Muscle layer of duodenum (tissue), 2 donors: Measurements from ENCODE around the gene DTX1.

Experiments
- H3K27ac ChIP-seq: one replicate; pipeline ENCODE4 v1.7.0; 2013; ENCODE audit warnings: mild to moderate bottlenecking, low read length
- H3K27me3 ChIP-seq: one replicate; pipeline ENCODE4 v1.7.0; 2013; ENCODE audit warnings: low read depth, mild to moderate bottlenecking, control low read depth, low read length
- H3K36me3 ChIP-seq, 2 donors: one replicate each; pipeline ENCODE4 v1.7.0; 2013; ENCODE audit warnings: low read length in 2 of 2, control low read depth in 1 of 2, mild to moderate bottlenecking in 1 of 2; ENCODE audit not compliant: insufficient read depth in 2 of 2, control insufficient read depth in 1 of 2
- H3K4me1 ChIP-seq, 2 donors: one replicate each; pipeline ENCODE4 v1.7.0; 2013; ENCODE audit warnings: low read length in 2 of 2, mild to moderate bottlenecking in 2 of 2, control low read depth in 1 of 2, moderate library complexity in 1 of 2; ENCODE audit not compliant: insufficient read depth in 2 of 2, control insufficient read depth in 1 of 2
- H3K4me3 ChIP-seq, 2 donors: one replicate each; pipeline ENCODE4 v1.7.0; 2013; ENCODE audit warnings: low read length in 2 of 2, low read depth in 1 of 2, mild to moderate bottlenecking in 1 of 2
- H3K9me3 ChIP-seq, 2 donors: one replicate each; pipeline ENCODE4 v1.7.0; 2013; ENCODE audit warnings: low read length in 2 of 2, control low read depth in 1 of 2, mild to moderate bottlenecking in 1 of 2; ENCODE audit not compliant: control insufficient read depth in 1 of 2
- donor health status: healthy.

The DTX1 gene

DNA sequence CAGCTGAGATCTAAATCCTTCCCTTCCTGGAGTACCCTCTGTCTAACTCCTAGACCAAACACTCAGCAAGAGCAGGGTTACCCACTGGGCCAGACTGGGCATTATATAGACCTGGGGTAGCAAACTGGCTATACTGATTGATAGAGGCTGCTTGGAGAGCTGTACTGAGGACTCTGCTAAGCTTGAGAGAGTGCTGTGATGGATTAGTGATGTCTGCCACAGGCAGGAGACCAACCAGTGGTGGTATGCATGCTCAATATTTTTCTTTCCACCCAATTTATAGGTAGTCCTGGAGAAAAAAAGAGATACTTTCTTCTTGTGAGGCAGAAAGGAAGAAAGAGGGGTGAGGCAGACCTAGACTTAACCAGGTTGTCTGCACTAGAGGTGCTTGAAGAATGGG lies 33.3 kb downstream of the DTX1 start:
- H3K27me3 ChIP-seq: peaks cover 13% of the 10 kb centered on the region
- no peaks in the 10 kb centered on the region for H3K36me3 ChIP-seq
- H3K9me3 ChIP-seq: no peaks in the 10 kb centered on the region
- no peak overlapping the region for H3K27ac ChIP-seq
- H3K4me3 ChIP-seq: no peak overlapping the region
- no peaks in the 10 kb centered on the region for H3K4me1 ChIP-seq

DNA sequence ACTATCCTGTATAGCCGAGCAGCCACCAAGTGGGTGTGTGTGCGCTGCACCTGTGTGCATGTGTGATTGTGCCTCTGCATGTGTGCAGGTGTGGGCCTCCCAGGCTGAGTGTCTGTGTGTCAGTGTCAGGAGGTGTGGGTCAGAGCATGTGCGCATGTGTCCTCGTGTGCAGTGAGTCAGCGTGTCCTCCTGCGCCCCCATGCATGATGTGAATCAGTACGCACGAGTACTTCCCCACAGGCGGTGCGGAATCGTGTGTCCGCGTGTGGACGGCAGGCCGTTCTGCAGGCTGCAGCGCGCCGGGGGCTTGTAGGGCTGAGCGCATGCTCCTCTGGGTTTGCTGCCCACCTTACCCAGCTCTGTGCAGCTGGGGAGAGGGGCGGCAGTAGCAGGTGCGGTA lies 34.2 kb downstream of the DTX1 start:
- Histone ChIP-seq H3K36me3 (no peaks in the 10 kb centered on the region), H3K27me3 (peaks cover 13% of the 10 kb centered on the region), H3K4me1 (no peaks in the 10 kb centered on the region), H3K4me3 (no peak overlapping the region), H3K27ac (no peak overlapping the region), H3K9me3 (no peaks in the 10 kb centered on the region)

- Histone ChIP-seq H3K4me1 (no peaks in the 10 kb centered on the region), H3K27me3 (peaks cover 13% of the 10 kb centered on the region), H3K27ac (no peak overlapping the region), H3K36me3 (no peaks in the 10 kb centered on the region), H3K4me3 (no peak overlapping the region), H3K9me3 (no peaks in the 10 kb centered on the region)
Observed at GRCh38 chr12:113091506-113091905, 35.0 kb downstream of the DTX1 start.

GRCh38 chr12:113092607-113093408 lies 36.3 kb downstream of the DTX1 start:
- Histone ChIP-seq H3K27me3 (peaks cover 6% of the 10 kb centered on the region), H3K4me3 (no peak overlapping the region), H3K9me3 (no peaks in the 10 kb centered on the region)

GRCh38 chr12:113093409-113094101 lies 37.0 kb downstream of the DTX1 start:
- Histone ChIP-seq H3K36me3 (no peaks in the 10 kb centered on the region), H3K4me3 (no peak overlapping the region), H3K27me3 (peaks cover 6% of the 10 kb centered on the region), H3K27ac (no peak overlapping the region), H3K9me3 (no peaks in the 10 kb centered on the region), H3K4me1 (no peaks in the 10 kb centered on the region)

More at GRCh38 chr12:113092607-113093408, 36.3 kb downstream of the DTX1 start:
- Histone ChIP-seq H3K36me3 (no peaks in the 10 kb centered on the region), H3K4me1 (no peaks in the 10 kb centered on the region), H3K27ac (no peak overlapping the region)

DNA sequence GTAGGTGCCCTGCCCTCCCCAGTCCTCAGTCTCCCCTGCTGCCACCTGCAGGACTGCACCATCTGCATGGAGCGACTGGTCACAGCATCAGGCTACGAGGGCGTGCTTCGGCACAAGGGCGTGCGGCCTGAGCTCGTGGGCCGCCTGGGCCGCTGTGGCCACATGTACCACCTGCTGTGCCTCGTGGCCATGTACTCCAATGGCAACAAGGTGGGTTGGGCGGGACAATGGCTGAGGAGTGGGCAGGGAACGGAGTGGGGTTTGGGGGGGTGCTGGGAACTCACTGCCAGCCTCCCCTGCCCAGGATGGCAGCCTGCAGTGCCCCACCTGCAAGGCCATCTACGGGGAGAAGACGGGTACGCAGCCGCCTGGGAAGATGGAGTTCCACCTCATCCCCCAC lies 38.2 kb downstream of the DTX1 start:
- Histone ChIP-seq H3K9me3 (no peaks in the 10 kb centered on the region), H3K27ac (no peak overlapping the region), H3K4me1 (no peaks in the 10 kb centered on the region), H3K36me3 (no peaks in the 10 kb centered on the region), H3K27me3 (peaks cover 6% of the 10 kb centered on the region), H3K4me3 (no peak overlapping the region)

DNA sequence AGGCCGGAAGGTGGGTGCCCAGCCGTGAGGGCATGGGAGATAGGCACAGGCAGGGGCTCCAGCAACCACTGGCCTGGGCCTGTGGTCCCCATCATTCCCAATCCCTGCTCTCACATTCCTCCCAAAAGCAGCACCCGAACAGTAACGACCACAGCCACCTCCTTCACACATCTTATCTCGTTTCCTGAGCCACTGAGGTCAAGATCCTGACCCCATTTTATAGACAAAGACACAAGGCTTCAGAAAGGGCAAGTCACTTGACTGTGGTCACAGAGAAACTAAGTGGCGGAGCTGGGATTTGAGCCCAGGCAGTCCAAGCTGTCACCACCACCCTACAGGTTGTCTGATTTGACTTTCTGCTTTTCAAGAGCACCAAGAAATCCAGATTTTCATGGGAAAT lies 38.9 kb downstream of the DTX1 start:
- Histone ChIP-seq H3K36me3 (no peaks in the 10 kb centered on the region), H3K4me1 (no peaks in the 10 kb centered on the region), H3K27me3 (peaks cover 6% of the 10 kb centered on the region)

GRCh38 chr12:113096675-113097461 lies 40.3 kb downstream of the DTX1 start:
- H3K4me1 ChIP-seq: no peaks in the 10 kb centered on the region
- no peak overlapping the region for H3K27ac ChIP-seq
- no peak overlapping the region for H3K4me3 ChIP-seq
- H3K36me3 ChIP-seq: no peaks in the 10 kb centered on the region
- peaks cover 1% of the 10 kb centered on the region for H3K27me3 ChIP-seq
- H3K9me3 ChIP-seq: no peaks in the 10 kb centered on the region

More for the DNA sequence above, 38.9 kb downstream of the DTX1 start:
- Histone ChIP-seq H3K4me3 (no peak overlapping the region), H3K27ac (no peak overlapping the region), H3K9me3 (no peaks in the 10 kb centered on the region)

- H3K27ac ChIP-seq: no peak overlapping the region
Observed at GRCh38 chr12:113097716-113098440, 41.3 kb downstream of the DTX1 start.

DNA sequence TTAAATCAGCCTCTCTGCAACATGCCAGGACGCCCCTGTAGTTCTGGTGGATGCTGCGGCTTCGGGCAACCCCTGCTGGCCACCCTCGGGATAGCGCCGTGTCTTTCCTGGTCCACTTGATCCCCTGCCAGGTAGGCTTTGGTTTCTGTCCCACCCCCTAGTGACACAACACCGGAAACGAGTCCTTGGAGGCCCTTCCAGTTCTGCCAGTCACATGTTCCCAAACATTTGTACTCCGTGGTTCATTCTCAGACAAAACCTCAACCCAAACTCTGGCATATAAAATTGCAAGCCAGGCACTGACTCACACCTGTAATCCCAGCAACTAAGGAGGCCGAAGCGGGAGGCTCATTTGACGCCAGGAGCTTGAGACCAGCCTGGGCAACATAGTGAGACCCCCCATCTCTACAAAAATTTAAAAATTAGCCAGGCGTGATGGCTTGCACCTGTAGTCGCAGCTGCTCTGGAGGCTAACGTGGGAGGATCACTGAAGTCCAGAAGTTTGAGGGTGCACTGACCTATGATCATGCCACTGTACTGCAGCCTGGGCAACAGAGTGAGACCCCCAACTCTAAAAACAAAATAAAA lies 42.0 kb downstream of the DTX1 start:
- no peaks in the 10 kb centered on the region for H3K36me3 ChIP-seq
- no peaks in the 10 kb centered on the region for H3K9me3 ChIP-seq
- peaks cover 0 to under 1% of the 10 kb centered on the region in 2 donors for H3K4me1 ChIP-seq
- H3K27ac ChIP-seq: no peak overlapping the region
- no peaks in the 10 kb centered on the region for H3K27me3 ChIP-seq
- no peak overlapping the region for H3K4me3 ChIP-seq

More at GRCh38 chr12:113097716-113098440, 41.3 kb downstream of the DTX1 start:
- Histone ChIP-seq H3K27me3 (no peaks in the 10 kb centered on the region), H3K9me3 (no peaks in the 10 kb centered on the region), H3K4me1 (no peaks in the 10 kb centered on the region), H3K4me3 (no peak overlapping the region), H3K36me3 (no peaks in the 10 kb centered on the region)
